Gastrocnemius medialis (tissue), 4 donors: ENCODE data around the gene SIK1.

Experiments
- POLR2A ChIP-seq, 2 donors: fragments of 450-650 bp; IDR thresholded peaks; one replicate each; pipeline ENCODE4 v1.6.1; 2017; ENCODE audit warnings: antibody characterized with exemption in 2 of 2, mild to moderate bottlenecking in 2 of 2, moderate library complexity in 2 of 2
- TF ChIP-seq, protein P1 (sequence below), 5 experiments: fragments of 450-650 bp in 3 of 5; fragments of 200-600 bp in 2 of 5; sonication (generic) in 2 of 5; IDR thresholded peaks in 4 of 5; conservative IDR thresholded peaks in 1 of 5; 1 replicate in 4 of 5; 2 replicates in 1 of 5; pipeline ENCODE4 v1.5.1; 2016 to 2019; ENCODE audit warnings: antibody characterized with exemption in 5 of 5, mild to moderate bottlenecking in 3 of 5, moderate library complexity in 3 of 5

DNA sequence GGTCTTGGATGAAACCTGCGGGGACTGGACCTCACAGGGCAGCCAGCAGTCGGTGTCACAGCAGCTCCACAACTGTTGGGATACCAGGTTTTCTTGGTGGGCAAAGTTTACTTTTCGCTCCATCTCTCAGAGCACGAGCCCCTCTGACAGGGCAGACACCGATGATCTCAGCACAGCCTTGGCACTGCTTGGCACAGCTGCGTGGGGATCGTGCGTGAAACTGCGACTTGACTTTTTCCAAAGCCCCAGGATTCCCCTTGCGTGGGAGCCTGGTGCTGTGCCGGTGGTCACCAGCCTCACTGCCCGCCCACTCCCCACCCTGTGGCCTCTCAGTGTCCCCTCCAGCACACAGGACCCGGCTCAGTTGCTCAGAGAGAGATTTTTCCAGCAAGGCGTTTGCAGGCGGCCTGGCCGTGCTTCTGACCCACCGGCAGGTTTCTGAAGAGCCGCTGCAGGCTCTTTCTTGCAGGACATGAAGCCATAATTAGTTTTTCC, 57.3 kb downstream of the SIK1 start:
- TF ChIP-seq, protein P1, sequence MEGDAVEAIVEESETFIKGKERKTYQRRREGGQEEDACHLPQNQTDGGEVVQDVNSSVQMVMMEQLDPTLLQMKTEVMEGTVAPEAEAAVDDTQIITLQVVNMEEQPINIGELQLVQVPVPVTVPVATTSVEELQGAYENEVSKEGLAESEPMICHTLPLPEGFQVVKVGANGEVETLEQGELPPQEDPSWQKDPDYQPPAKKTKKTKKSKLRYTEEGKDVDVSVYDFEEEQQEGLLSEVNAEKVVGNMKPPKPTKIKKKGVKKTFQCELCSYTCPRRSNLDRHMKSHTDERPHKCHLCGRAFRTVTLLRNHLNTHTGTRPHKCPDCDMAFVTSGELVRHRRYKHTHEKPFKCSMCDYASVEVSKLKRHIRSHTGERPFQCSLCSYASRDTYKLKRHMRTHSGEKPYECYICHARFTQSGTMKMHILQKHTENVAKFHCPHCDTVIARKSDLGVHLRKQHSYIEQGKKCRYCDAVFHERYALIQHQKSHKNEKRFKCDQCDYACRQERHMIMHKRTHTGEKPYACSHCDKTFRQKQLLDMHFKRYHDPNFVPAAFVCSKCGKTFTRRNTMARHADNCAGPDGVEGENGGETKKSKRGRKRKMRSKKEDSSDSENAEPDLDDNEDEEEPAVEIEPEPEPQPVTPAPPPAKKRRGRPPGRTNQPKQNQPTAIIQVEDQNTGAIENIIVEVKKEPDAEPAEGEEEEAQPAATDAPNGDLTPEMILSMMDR (IDR thresholded peaks at IDR 0.05 in 4 of 5, conservative IDR thresholded peaks at IDR 0.05 in 1 of 5) = no peak
- TF ChIP-seq POLR2A (IDR thresholded peaks at IDR 0.05) = no peak
